GM12878 (cell line): ENCODE results near the gene NOSTRIN. TPM values are rescaled to one million over a fixed set of nuclear protein-coding genes. Genes with fewer than 3 reads are reported as not detected.

Experiments
- ATAC-seq: fragments of 200-7000 bp; cut with Tn5 transposase; 3 replicates; pipeline ENCODE4 v1.9.1; 2020; ENCODE audit warnings: mild to moderate bottlenecking, moderate library complexity
- BruUV-seq: library from RNA; stranded (reverse); fragments of 400-500 nt; replicated peaks from 2 replicates; lab custom pipeline; 2021; lab: Mats Ljungman, UMichigan
- CTCF ChIA-PET: fragments of 300-600 bp; sonication (Branson Sonifier 250); formaldehyde crosslinking; extraction: SDS; loops from one replicate; lab custom pipeline; 2021; ENCODE audit warnings: inconsistent platforms; lab: Yijun Ruan, JAX
- POLR2A ChIA-PET: fragments of 350-600 bp; formaldehyde crosslinking; extraction: SDS; loops from one replicate; lab custom pipeline; 2021; ENCODE audit warnings: inconsistent platforms; lab: Charles Lee
- RAD21 ChIA-PET: fragments of 300-600 bp; sonication (Branson Sonifier 250); formaldehyde crosslinking; loops from one replicate; lab custom pipeline; 2023; ENCODE audit warnings: antibody characterized with exemption; ENCODE audit not compliant: unreplicated experiment; lab: Charles Lee
- SMC1A ChIA-PET: fragments of 300-600 bp; sonication (Branson Sonifier 250); formaldehyde crosslinking; loops from one replicate; lab custom pipeline; 2023; ENCODE audit not compliant: unreplicated experiment, uncharacterized antibody; lab: Charles Lee
- DNase-seq: peaks from one replicate; pipeline ENCODE4 v3.0.0-alpha.2; 2011; ENCODE audit warnings: low read depth, low spot score
- FAIRE-seq: peaks from 3 replicates; lab custom pipeline; 2011; peaks lifted over from hg19 to GRCh38; lab: Jason Lieb, UNC
- H2AFZ ChIP-seq: 2 replicates; pipeline ENCODE4 v1.6.0; 2011; ENCODE audit warnings: low read depth, low read length, control low read depth; ENCODE audit not compliant: control insufficient read depth
- H3K27ac ChIP-seq: 2 replicates; pipeline ENCODE4 v1.5.1; 2011; ENCODE audit warnings: control low read depth; ENCODE audit not compliant: control insufficient read depth, insufficient read depth
- H3K27me3 ChIP-seq, 2 experiments: replicated peaks in 1 of 2; 2 replicates each; pipeline versions ENCODE4 v1.6.0 to v1.6.1; 2011; ENCODE audit warnings: low read length in 1 of 2; ENCODE audit not compliant: control insufficient read depth in 2 of 2, insufficient read depth in 2 of 2
- H3K36me3 ChIP-seq, 2 experiments: 2 replicates each; pipeline ENCODE4 v1.5.1; 2011; ENCODE audit warnings: low read length in 1 of 2; ENCODE audit not compliant: control insufficient read depth in 2 of 2, insufficient read depth in 2 of 2
- H3K4me1 ChIP-seq: 2 replicates; pipeline ENCODE4 v1.6.1; 2011; ENCODE audit warnings: mild to moderate bottlenecking, low read length, moderate library complexity, mixed read lengths; ENCODE audit not compliant: control insufficient read depth, insufficient read depth
- H3K4me2 ChIP-seq: 2 replicates; pipeline ENCODE4 v1.6.0; 2011; ENCODE audit warnings: control low read depth; ENCODE audit not compliant: control insufficient read depth, insufficient read depth
- H3K4me3 ChIP-seq: fragments of 200-600 bp; sonication (generic); 2 replicates; pipeline ENCODE4 v1.5.1; 2016
- H3K79me2 ChIP-seq: 2 replicates; pipeline ENCODE4 v1.6.0; 2011; ENCODE audit warnings: low read length; ENCODE audit not compliant: control insufficient read depth, insufficient read depth
- H3K9ac ChIP-seq: 2 replicates; pipeline ENCODE4 v1.8.0; 2011; ENCODE audit warnings: low read length, control low read depth, mixed read lengths; ENCODE audit not compliant: control insufficient read depth, insufficient read depth
- H3K9me3 ChIP-seq: replicated peaks from 3 replicates; pipeline ENCODE4 v1.5.1; 2011; ENCODE audit warnings: mild to moderate bottlenecking, low read length; ENCODE audit not compliant: control insufficient read depth, insufficient read depth
- H4K20me1 ChIP-seq: 2 replicates; pipeline ENCODE4 v1.6.0; 2011; ENCODE audit not compliant: control insufficient read depth, insufficient read depth
- BHLHE40 ChIP-seq, 2 experiments: fragments of 450-650 bp in 1 of 2; IDR thresholded peaks; 2 replicates each; pipeline ENCODE4 v1.6.1; 2011 to 2017; ENCODE audit warnings: low read depth in 2 of 2, borderline replicate concordance in 1 of 2, improper control_type of control experiment in 1 of 2, low read length in 1 of 2, mild to moderate bottlenecking in 1 of 2
- CREM ChIP-seq: IDR thresholded peaks from 2 replicates; pipeline ENCODE4 v1.6.1; 2014; ENCODE audit warnings: antibody characterized with exemption, low read depth
- FOXK2 ChIP-seq: fragments of 450-650 bp; IDR thresholded peaks from 2 replicates; pipeline ENCODE4 v1.6.1; 2017; ENCODE audit warnings: mild to moderate bottlenecking, moderate library complexity
- KDM1A ChIP-seq: fragments of 200-600 bp; sonication (generic); IDR thresholded peaks from 2 replicates; pipeline ENCODE4 v1.6.1; 2016; ENCODE audit warnings: borderline replicate concordance
- NR2C2 ChIP-seq: IDR thresholded peaks from 2 replicates; pipeline ENCODE4 v1.6.1; 2011; ENCODE audit warnings: borderline replicate concordance, low read depth; ENCODE audit not compliant: control insufficient read depth, insufficient read length
- POLR2AphosphoS5 ChIP-seq: IDR thresholded peaks from 2 replicates; pipeline ENCODE4 v1.6.1; 2011; ENCODE audit warnings: mild to moderate bottlenecking, low read length, inconsistent platforms
- RBBP5 ChIP-seq: fragments of 200-600 bp; sonication (generic); conservative IDR thresholded peaks from 2 replicates; pipeline ENCODE4 v1.6.1; 2016
- SKIL ChIP-seq: fragments of 450-650 bp; IDR thresholded peaks from 2 replicates; pipeline ENCODE4 v1.6.1; 2017; ENCODE audit warnings: mild to moderate bottlenecking, low read depth, inconsistent platforms; ENCODE audit not compliant: poor library complexity, severe bottlenecking
- STAT1 ChIP-seq: fragments of 450-650 bp; conservative IDR thresholded peaks from 2 replicates; pipeline ENCODE4 v1.6.1; 2014; ENCODE audit warnings: antibody characterized with exemption, mild to moderate bottlenecking
- TCF12 ChIP-seq: IDR thresholded peaks from 2 replicates; pipeline ENCODE4 v1.6.1; 2011; ENCODE audit warnings: low read depth, mild to moderate bottlenecking, low read length
- ZNF274 ChIP-seq: IDR thresholded peaks from one replicate; pipeline ENCODE4 v1.8.0; 2011; ENCODE audit not compliant: insufficient read length, insufficient read depth
- WGBS: methylation state at CpG from one replicate; pipeline ENCODE4 v1.1.6; 2016; ENCODE audit warnings: low lambda C conversion rate; ENCODE audit not compliant: insufficient replicate concordance, insufficient coverage; ENCODE audit errors: missing lambda C conversion rate; 5-methylcytosine and 5-hydroxymethylcytosine counted together
- in situ Hi-C: fragments of 300-500 bp; cut with MboI; formaldehyde crosslinking; loops from 9 replicates; pipeline ENCODE4 v1.14.3; 2018; ENCODE audit warnings: mixed read lengths
- intact Hi-C: fragments of 100-400 bp; cut with micrococcal nuclease; formaldehyde crosslinking; loops from one replicate; pipeline ENCODE4 v1.14.2; 2022; ENCODE audit not compliant: unreplicated experiment
- polyA plus RNA-seq, 11 experiments: library from polyadenylated mRNA; depleted of rRNA in 4 of 11; unstranded in 6 of 11; stranded (reverse) in 5 of 11; fragments of >200 nt; fragmentation: Nextera tagmentation in 4 of 11; fragmentation: Illumina TruSeq in 1 of 11; extraction: Ambion mirVana in 4 of 11; extraction: Trizol in 1 of 11; gene quantifications; 1 replicate in 1 of 11; 2 replicates in 10 of 11; pipeline versions ENCODE4 v1.2.1 to v1.2.3, GENCODE V29; 2011 to 2016; ENCODE audit warnings: inconsistent platforms in 2 of 11, missing spikeins in 2 of 11, low read depth in 1 of 11
- total RNA-seq, 4 experiments: library from RNA; depleted of rRNA in 3 of 4; stranded (reverse); fragments of >200 nt in 3 of 4; fragmentation: Illumina TruSeq in 1 of 4; extraction: Trizol in 1 of 4; gene quantifications; 2 replicates each; pipeline versions ENCODE4 v1.2.1 to v1.2.3, GENCODE V29; 2013 to 2021
- TF ChIP-seq, protein P1 (sequence below): IDR thresholded peaks from 2 replicates; pipeline ENCODE4 v1.6.1; 2011; ENCODE audit warnings: low read depth, mild to moderate bottlenecking, low read length, moderate library complexity, borderline replicate concordance; ENCODE audit errors: extremely low read depth
- TF ChIP-seq, protein P2 (sequence below): fragments of 450-650 bp; IDR thresholded peaks from 2 replicates; pipeline ENCODE4 v1.6.1; 2017; ENCODE audit warnings: low read depth, mild to moderate bottlenecking, moderate library complexity
- TF ChIP-seq, protein P3 (sequence below): fragments of 450-650 bp; IDR thresholded peaks from 2 replicates; pipeline ENCODE4 v1.6.1; 2018; ENCODE audit warnings: mild to moderate bottlenecking, low read depth, moderate library complexity; ENCODE audit not compliant: partially characterized antibody

Gene NOSTRIN
- total and polyA plus RNA-seq, 10 of the 15 experiments (the other 5 are each of a cell fraction or from before 2014, with no cell fraction given) = 0.13 to 0.42 (median 0.37) TPM; not detected in 5

GRCh38 chr2:168810235-168810634 lies 7.8 kb downstream of the NOSTRIN start (continued):
- TF ChIP-seq SKIL (no peak), BHLHE40 (IDR thresholded peaks at IDR 0.05; ENCODE audit: borderline replicate concordance in 1 of 2, low read depth in 2 of 2, low read length in 1 of 2) (no peak), KDM1A (no peak), FOXK2 (no peak)
- TF ChIP-seq, all 136 proteins: peak for 0

DNA sequence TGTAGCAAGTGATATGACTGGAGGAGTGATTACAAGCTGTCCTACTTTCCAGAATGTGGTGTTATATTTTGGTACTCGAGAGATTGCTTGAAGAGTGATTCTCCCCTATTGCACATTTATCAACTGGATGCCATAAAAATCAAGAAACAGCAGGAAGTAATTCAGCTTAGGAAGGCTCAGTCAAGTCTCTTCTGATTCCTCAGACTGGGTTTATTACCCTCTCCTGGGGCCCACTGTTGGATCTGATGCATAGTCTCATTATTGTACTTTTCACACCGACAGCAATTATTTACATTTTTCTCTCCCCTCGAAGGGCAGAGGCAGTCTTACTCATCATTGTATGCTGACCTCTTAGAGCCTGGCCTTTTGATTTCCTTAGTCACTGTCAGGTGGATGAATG lies 9.3 kb downstream of the NOSTRIN start:
- POLR2A ChIA-PET = no interaction called here
- CTCF ChIA-PET = interaction anchor here (1.1 kb wide), 1 partner anchor 693 kb away, joined by 3 read pairs; no protein-coding TSS in a partner anchor
- DNase-seq = no peak

More for the DNA sequence above, 9.3 kb downstream of the NOSTRIN start:
- no peaks in the 10 kb centered on the region for H4K20me1 ChIP-seq
- no peak overlapping the region for H3K27ac ChIP-seq
- H3K4me2 ChIP-seq = no peak overlapping the region
- in situ Hi-C loops = no loop called here
- 44% methylated on average over 3 of the region's 3 CpGs for WGBS
- H3K27me3 ChIP-seq = peaks cover 0 to 5% of the 10 kb centered on the region in 2 experiments; a peak in 2 of 4 replicates
- no peaks in the 10 kb centered on the region for H3K9me3 ChIP-seq
- ChIA-PET SMC1A (no interaction called here), RAD21 (no interaction called here)
- H2AFZ ChIP-seq = no peak overlapping the region
- H3K36me3 ChIP-seq = no peaks in the 10 kb centered on the region
- no peak overlapping the region for H3K9ac ChIP-seq
- no peaks in the 10 kb centered on the region for H3K79me2 ChIP-seq
- no TSS peak for BruUV-seq
- TF ChIP-seq, protein P1, sequence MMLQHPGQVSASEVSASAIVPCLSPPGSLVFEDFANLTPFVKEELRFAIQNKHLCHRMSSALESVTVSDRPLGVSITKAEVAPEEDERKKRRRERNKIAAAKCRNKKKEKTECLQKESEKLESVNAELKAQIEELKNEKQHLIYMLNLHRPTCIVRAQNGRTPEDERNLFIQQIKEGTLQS = no peak
- TF ChIP-seq STAT1 (no peak), ZNF274 (no peak), POLR2AphosphoS5 (no peak), TCF12 (no peak), BHLHE40 (IDR thresholded peaks at IDR 0.05; ENCODE audit: borderline replicate concordance in 1 of 2, low read depth in 2 of 2, low read length in 1 of 2) (no peak), CREM (no peak), NR2C2 (no peak), RBBP5 (no peak)
- TF ChIP-seq, protein P2, sequence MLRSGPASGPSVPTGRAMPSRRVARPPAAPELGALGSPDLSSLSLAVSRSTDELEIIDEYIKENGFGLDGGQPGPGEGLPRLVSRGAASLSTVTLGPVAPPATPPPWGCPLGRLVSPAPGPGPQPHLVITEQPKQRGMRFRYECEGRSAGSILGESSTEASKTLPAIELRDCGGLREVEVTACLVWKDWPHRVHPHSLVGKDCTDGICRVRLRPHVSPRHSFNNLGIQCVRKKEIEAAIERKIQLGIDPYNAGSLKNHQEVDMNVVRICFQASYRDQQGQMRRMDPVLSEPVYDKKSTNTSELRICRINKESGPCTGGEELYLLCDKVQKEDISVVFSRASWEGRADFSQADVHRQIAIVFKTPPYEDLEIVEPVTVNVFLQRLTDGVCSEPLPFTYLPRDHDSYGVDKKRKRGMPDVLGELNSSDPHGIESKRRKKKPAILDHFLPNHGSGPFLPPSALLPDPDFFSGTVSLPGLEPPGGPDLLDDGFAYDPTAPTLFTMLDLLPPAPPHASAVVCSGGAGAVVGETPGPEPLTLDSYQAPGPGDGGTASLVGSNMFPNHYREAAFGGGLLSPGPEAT = no peak
- TF ChIP-seq, protein P3, sequence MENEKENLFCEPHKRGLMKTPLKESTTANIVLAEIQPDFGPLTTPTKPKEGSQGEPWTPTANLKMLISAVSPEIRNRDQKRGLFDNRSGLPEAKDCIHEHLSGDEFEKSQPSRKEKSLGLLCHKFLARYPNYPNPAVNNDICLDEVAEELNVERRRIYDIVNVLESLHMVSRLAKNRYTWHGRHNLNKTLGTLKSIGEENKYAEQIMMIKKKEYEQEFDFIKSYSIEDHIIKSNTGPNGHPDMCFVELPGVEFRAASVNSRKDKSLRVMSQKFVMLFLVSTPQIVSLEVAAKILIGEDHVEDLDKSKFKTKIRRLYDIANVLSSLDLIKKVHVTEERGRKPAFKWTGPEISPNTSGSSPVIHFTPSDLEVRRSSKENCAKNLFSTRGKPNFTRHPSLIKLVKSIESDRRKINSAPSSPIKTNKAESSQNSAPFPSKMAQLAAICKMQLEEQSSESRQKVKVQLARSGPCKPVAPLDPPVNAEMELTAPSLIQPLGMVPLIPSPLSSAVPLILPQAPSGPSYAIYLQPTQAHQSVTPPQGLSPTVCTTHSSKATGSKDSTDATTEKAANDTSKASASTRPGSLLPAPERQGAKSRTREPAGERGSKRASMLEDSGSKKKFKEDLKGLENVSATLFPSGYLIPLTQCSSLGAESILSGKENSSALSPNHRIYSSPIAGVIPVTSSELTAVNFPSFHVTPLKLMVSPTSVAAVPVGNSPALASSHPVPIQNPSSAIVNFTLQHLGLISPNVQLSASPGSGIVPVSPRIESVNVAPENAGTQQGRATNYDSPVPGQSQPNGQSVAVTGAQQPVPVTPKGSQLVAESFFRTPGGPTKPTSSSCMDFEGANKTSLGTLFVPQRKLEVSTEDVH = no peak
- FAIRE-seq (no peak), ATAC-seq (no peak)
- intact Hi-C loops = no loop called here
- no peak overlapping the region for H3K4me3 ChIP-seq
- H3K4me1 ChIP-seq = no peaks in the 10 kb centered on the region
